Mesendoderm (in vitro differentiated cells): Measurements from ENCODE around the gene ITM2C.

Source experiments
- DNase-seq: peaks from one replicate; pipeline ENCODE4 v3.0.0; 2013
- H2AK5ac ChIP-seq: 2 replicates; pipeline ENCODE4 v1.6.1; 2013; ENCODE audit warnings: low read length, inconsistent platforms
- H2BK120ac ChIP-seq: 2 replicates; pipeline ENCODE4 v1.6.1; 2013; ENCODE audit warnings: low read depth, mild to moderate bottlenecking, low read length, moderate library complexity, mixed read lengths
- H2BK15ac ChIP-seq: replicated peaks from 2 replicates; pipeline ENCODE4 v1.6.1; 2013; ENCODE audit warnings: low read depth, mild to moderate bottlenecking, moderate library complexity
- H2BK5ac ChIP-seq: 2 replicates; pipeline ENCODE4 v1.6.1; 2013; ENCODE audit warnings: low read length, inconsistent platforms
- H3K18ac ChIP-seq: 2 replicates; pipeline ENCODE4 v1.6.1; 2013; ENCODE audit warnings: mild to moderate bottlenecking, low read length, mixed read lengths
- H3K23ac ChIP-seq: one replicate; pipeline ENCODE4 v1.6.1; 2013; ENCODE audit warnings: low read length
- H3K27ac ChIP-seq: 2 replicates; pipeline ENCODE4 v1.5.1; 2013; ENCODE audit warnings: low read depth, mild to moderate bottlenecking, inconsistent platforms, low read length, moderate library complexity
- H3K27me3 ChIP-seq: 2 replicates; pipeline ENCODE4 v1.6.1; 2013; ENCODE audit warnings: low read length, control low read depth, mild to moderate bottlenecking, inconsistent platforms; ENCODE audit not compliant: insufficient read depth, poor library complexity
- H3K36me3 ChIP-seq: 2 replicates; pipeline ENCODE4 v1.6.1; 2013; ENCODE audit warnings: low read length, inconsistent platforms; ENCODE audit not compliant: control insufficient read depth, insufficient read depth
- H3K4ac ChIP-seq: one replicate; pipeline ENCODE4 v1.6.1; 2013; ENCODE audit warnings: low read depth, mild to moderate bottlenecking, low read length, moderate library complexity
- H3K4me1 ChIP-seq: 2 replicates; pipeline ENCODE4 v1.6.1; 2013; ENCODE audit warnings: low read depth, low read length, inconsistent platforms; ENCODE audit not compliant: control insufficient read depth
- H3K4me2 ChIP-seq: 2 replicates; pipeline ENCODE4 v1.6.1; 2013; ENCODE audit warnings: low read length
- H3K4me3 ChIP-seq: 2 replicates; pipeline ENCODE4 v1.5.1; 2013; ENCODE audit warnings: mild to moderate bottlenecking, low read length
- H3K56ac ChIP-seq: one replicate; pipeline ENCODE4 v1.6.1; 2013; ENCODE audit warnings: low read length
- H3K79me1 ChIP-seq: 2 replicates; pipeline ENCODE4 v1.6.1; 2013; ENCODE audit warnings: low read length, inconsistent platforms
- H3K79me2 ChIP-seq: 2 replicates; pipeline ENCODE4 v1.6.1; 2013; ENCODE audit warnings: mild to moderate bottlenecking, low read length; ENCODE audit not compliant: control insufficient read depth, insufficient read depth
- H3K9ac ChIP-seq: 2 replicates; pipeline ENCODE4 v1.6.1; 2013; ENCODE audit warnings: low read length, inconsistent platforms
- H4K5ac ChIP-seq: one replicate; pipeline ENCODE4 v1.6.1; 2013; ENCODE audit warnings: low read length
- H4K8ac ChIP-seq: one replicate; pipeline ENCODE4 v1.6.1; 2013; ENCODE audit warnings: low read depth, mild to moderate bottlenecking, control low read depth, low read length, moderate library complexity
- WGBS: extraction: QIAGEN DNeasy Blood & Tissue Kit; methylation state at CpG from one replicate; pipeline ENCODE4 v1.1.7; 2013; ENCODE audit warnings: low lambda C conversion rate, missing lambda C conversion rate; ENCODE audit not compliant: insufficient coverage; ENCODE audit errors: extremely low coverage; 5-methylcytosine and 5-hydroxymethylcytosine counted together

The ITM2C gene

GRCh38 chr2:230865307-230865765, 594 bp downstream of the ITM2C start:
- Histone ChIP-seq H3K18ac (peak overlapping the region; percentile 95), H2BK120ac (peak overlapping the region; percentile 84), H3K27me3 (no peaks in the 10 kb centered on the region), H3K9ac (peak overlapping the region; percentile 96), H3K79me1 (peaks cover 8% of the 10 kb centered on the region), H3K56ac (peak overlapping the region; percentile 98), H3K36me3 (no peaks in the 10 kb centered on the region), H3K27ac (peak overlapping the region; percentile 93), H2BK5ac (peak overlapping the region; percentile 93), H3K79me2 (peaks cover 53% of the 10 kb centered on the region), H3K4me2 (peak overlapping the region; percentile 47), H3K23ac (peak overlapping the region; percentile 15), H2BK15ac (no peak overlapping the region), H3K4me3 (peak overlapping the region; percentile 87), H4K5ac (no peak overlapping the region), H3K4me1 (peaks cover 26% of the 10 kb centered on the region), H4K8ac (peak overlapping the region; percentile 42), H2AK5ac (no peak overlapping the region), H3K4ac (peak overlapping the region; percentile 99)
- peak; percentile 89 for DNase-seq
- WGBS: no CpG with 5 or more reads among the region's 24 CpGs

- Histone ChIP-seq H3K4me1 (peaks cover 31% of the 10 kb centered on the region), H3K9ac (peak overlapping the region; percentile 85), H2BK120ac (peak overlapping the region; percentile 75), H3K56ac (peak overlapping the region; percentile 98), H3K79me1 (peaks cover 8% of the 10 kb centered on the region), H2BK5ac (peak overlapping the region; percentile 71), H3K23ac (peak overlapping the region; percentile 30), H4K8ac (no peak overlapping the region), H3K4ac (peak overlapping the region; percentile 99), H3K18ac (peak overlapping the region; percentile 95), H3K36me3 (no peaks in the 10 kb centered on the region), H3K79me2 (peaks cover 59% of the 10 kb centered on the region), H2AK5ac (peak overlapping the region; percentile 40), H3K4me2 (peak overlapping the region; percentile 48), H2BK15ac (no peak overlapping the region), H4K5ac (no peak overlapping the region), H3K27me3 (no peaks in the 10 kb centered on the region), H3K4me3 (peak overlapping the region; percentile 87), H3K27ac (peak overlapping the region; percentile 93)
- peak; percentile 87 for DNase-seq
- no CpG with 5 or more reads among the region's 35 CpGs for WGBS
Observed at GRCh38 chr2:230865766-230866755, 1.3 kb downstream of the ITM2C start.

GRCh38 chr2:230866756-230867523, 2.2 kb downstream of the ITM2C start:
- peak overlapping the region; percentile 86 for H3K56ac ChIP-seq
- no peaks in the 10 kb centered on the region for H3K36me3 ChIP-seq
- peak overlapping the region; percentile 95 for H3K18ac ChIP-seq
- H2BK5ac ChIP-seq: peak overlapping the region; percentile 40
- H3K23ac ChIP-seq: peak overlapping the region; percentile 17
- H4K5ac ChIP-seq: no peak overlapping the region
- peak overlapping the region; percentile 85 for H3K9ac ChIP-seq
- H4K8ac ChIP-seq: no peak overlapping the region
- WGBS: no CpG with 5 or more reads among the region's 13 CpGs
- no peak overlapping the region for H2BK120ac ChIP-seq
- DNase-seq: no peak
- H3K27me3 ChIP-seq: no peaks in the 10 kb centered on the region
- H3K79me1 ChIP-seq: peaks cover 12% of the 10 kb centered on the region
- peaks cover 40% of the 10 kb centered on the region for H3K4me1 ChIP-seq
- no peak overlapping the region for H2AK5ac ChIP-seq
- H2BK15ac ChIP-seq: no peak overlapping the region
- peak overlapping the region; percentile 48 for H3K4me2 ChIP-seq
- no peak overlapping the region for H3K4ac ChIP-seq
- H3K79me2 ChIP-seq: peaks cover 68% of the 10 kb centered on the region
- peak overlapping the region; percentile 93 for H3K27ac ChIP-seq
- H3K4me3 ChIP-seq: no peak overlapping the region

- peak overlapping the region; percentile 92 for H2BK5ac ChIP-seq
- no peak overlapping the region for H2BK15ac ChIP-seq
- H3K18ac ChIP-seq: peak overlapping the region; percentile 42
- no peak overlapping the region for H2BK120ac ChIP-seq
- no peak overlapping the region for H4K8ac ChIP-seq
- H3K4me1 ChIP-seq: peaks cover 41% of the 10 kb centered on the region
- peak overlapping the region; percentile 79 for H3K56ac ChIP-seq
- no peaks in the 10 kb centered on the region for H3K36me3 ChIP-seq
- no peak overlapping the region for H4K5ac ChIP-seq
- H3K9ac ChIP-seq: peak overlapping the region; percentile 67
- peak overlapping the region; percentile 63 for H3K4ac ChIP-seq
- no peak overlapping the region for H3K23ac ChIP-seq
- H3K79me1 ChIP-seq: peaks cover 19% of the 10 kb centered on the region
- peak; percentile 91 for DNase-seq
- no peaks in the 10 kb centered on the region for H3K27me3 ChIP-seq
- peak overlapping the region; percentile 71 for H3K4me2 ChIP-seq
- no peak overlapping the region for H3K4me3 ChIP-seq
- H3K79me2 ChIP-seq: peaks cover 82% of the 10 kb centered on the region
- WGBS: no CpG with 5 or more reads among the region's 15 CpGs
- H3K27ac ChIP-seq: peak overlapping the region; percentile 83
- no peak overlapping the region for H2AK5ac ChIP-seq
Observed at GRCh38 chr2:230868161-230868946, 3.6 kb downstream of the ITM2C start.
